Stimulated activated effector memory CD8-positive, alpha-beta T cell treated with anti-CD3 and anti-CD28 coated beads, Interleukin-12 subunit alpha, Interleukin-12 subunit beta, amount 100 ng/mL, for 72 hours (primary cell): ENCODE data around the gene LRMDA.
A peak's percentile ranks its signal among the peaks of the same experiment; 100 is the strongest.

Source experiments
- ATAC-seq: fragments of 150-1000 bp; cut with Tn5 transposase; 2 replicates; pipeline ENCODE4 v1.10.0; 2021
- DNase-seq, 2 donors: peaks; one replicate each; pipeline ENCODE4 v3.0.0; 2021 to 2022; ENCODE audit warnings: low spot score in 2 of 2
- H3K27ac Mint-ChIP-seq: one replicate; pipeline ENCODE4 v1.8.0; 2022; ENCODE audit warnings: mild to moderate bottlenecking, mixed read lengths
- H3K36me3 Mint-ChIP-seq: one replicate; pipeline ENCODE4 v1.8.0; 2022; ENCODE audit warnings: mild to moderate bottlenecking, mixed read lengths
- H3K4me1 Mint-ChIP-seq: one replicate; pipeline ENCODE4 v1.8.0; 2022; ENCODE audit warnings: mixed read lengths
- H3K4me3 Mint-ChIP-seq: one replicate; pipeline ENCODE4 v1.8.0; 2022; ENCODE audit warnings: mild to moderate bottlenecking, mixed read lengths
- H3K9me3 Mint-ChIP-seq: one replicate; pipeline ENCODE4 v1.8.0; 2022; ENCODE audit warnings: mixed read lengths

The LRMDA gene

DNA sequence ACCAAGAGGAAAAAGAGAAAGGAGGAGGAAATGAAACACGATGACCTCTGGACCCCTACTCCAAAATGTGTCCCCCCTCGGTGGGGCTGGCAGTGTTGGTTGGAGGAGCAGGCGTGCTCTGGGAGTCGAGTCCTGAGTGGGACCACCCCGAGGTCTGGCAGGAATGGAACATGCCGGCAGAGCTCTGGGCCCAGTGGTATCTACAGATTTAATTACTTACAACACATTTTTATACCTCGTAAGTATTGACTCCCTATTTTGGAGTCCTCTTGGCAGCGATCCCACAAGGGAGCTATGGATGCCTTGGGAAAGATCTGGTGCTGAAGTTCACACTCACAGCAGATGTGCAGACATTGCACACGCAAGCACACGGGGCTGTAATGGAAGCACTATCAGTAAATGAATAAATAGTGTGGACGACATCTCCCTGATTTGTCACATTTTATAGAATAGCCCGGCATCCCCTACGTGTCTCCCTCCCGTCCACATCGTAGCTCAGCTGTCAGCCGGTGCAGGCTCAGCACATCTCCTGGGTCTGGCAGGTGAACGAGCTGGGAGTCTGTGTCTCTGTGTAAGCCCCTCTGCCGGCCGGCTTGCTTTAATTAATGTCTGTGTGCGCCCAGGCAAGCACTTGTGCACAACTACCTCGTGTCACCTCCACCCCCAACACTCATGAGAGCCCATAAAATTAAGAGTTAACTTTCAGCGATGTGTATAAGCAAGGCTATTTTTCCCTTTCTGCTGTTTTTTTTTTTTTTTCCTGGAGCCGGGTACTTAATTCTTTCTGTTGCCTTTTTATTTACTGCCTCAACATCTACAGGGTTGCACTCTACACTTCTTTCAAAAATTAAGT lies 603.2 kb downstream of the LRMDA start:
- no peaks in the 10 kb centered on the region for H3K36me3 Mint-ChIP-seq
- no peak for DNase-seq
- ATAC-seq, result no peak
- H3K9me3 Mint-ChIP-seq, result no peaks in the 10 kb centered on the region
- H3K27ac Mint-ChIP-seq, result no peak overlapping the region
- H3K4me1 Mint-ChIP-seq, result no peaks in the 10 kb centered on the region
- no peak overlapping the region for H3K4me3 Mint-ChIP-seq

DNA sequence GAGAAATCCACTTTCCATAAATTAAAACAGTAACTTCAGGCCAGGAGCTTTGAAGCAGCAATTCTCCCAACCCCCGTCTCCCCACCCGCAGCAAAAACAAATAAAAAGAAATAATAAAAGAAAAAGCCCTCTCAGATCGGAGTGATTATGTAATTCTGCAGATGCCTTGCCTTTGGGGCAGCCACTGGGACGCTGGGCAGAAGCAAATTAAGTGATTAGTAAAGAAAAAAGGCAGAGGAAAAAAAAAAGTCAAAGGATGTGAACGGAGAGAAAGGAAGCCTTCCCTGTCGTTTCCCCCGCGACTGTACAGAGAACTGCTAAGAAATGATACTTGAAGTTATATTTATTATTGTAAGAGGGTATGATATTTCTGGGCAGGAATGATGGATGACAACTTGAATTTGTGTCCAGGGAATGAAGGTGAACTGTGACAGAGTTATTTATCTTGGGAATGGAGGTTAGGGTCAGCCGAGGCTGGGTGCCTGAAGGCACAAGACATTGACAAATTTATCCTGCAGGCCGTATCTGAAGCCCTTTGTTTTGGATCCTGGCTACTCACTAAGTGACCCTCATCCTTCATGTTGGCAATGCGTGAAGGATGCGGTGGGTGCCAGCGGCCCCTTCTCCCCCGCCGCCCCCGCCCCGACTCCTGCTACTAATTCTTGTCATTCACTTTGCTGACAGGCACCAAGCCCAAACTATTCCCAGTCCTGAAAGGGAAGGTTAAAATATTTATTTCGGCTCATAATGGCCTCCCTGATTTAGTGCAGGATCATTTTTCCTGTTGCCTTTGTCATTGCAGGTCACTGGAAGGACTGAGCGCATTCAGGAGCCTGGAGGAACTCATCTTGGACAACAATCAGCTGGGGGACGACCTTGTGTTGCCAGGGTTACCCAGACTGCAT lies 604.0 kb downstream of the LRMDA start:
- Mint-ChIP-seq H3K4me3 (no peak overlapping the region), H3K36me3 (no peaks in the 10 kb centered on the region), H3K27ac (no peak overlapping the region), H3K9me3 (no peaks in the 10 kb centered on the region), H3K4me1 (no peaks in the 10 kb centered on the region)
- no peak for ATAC-seq
- no peak for DNase-seq

DNA sequence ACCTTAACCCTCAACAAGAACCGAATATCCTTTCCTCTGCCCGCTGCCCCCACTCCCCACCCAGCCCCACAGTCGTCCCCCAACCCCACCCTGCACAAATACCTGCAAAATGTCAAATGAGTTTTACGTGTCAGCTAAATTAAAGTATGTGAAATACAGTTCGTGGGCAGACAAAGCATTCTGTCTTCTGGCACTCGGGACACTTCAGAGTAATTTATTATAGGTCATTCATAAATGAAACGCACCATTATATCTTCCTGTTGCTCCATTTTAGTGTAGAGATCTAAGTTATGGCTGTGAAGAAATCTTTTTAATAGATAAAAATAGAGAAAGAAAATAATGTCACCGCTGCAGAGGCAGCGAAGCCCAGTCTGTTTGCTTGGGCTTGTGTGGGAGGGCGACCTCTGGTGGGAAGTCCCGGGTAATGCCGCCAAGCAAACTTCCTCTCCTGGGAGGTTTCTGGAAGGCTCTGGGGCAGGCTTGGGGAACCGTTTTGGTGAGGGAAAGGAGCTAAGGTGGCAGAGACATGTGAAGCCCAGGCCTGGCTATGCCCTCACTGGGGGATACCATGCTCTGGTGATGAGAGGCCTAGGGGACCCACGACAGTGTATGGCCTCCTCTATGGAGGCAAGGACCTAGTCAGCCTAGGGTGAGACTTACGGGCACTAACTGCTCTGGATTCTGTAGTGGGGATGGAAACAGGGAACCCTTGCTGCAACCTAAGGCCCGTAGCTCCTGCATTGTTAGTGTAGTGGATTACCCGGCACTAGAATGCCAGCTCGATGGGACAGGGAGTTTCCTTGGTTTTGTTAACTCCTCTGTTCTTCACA lies 604.9 kb downstream of the LRMDA start:
- ATAC-seq (no peak), DNase-seq (peak in 1 of 2 donors; percentile 55)
- no peaks in the 10 kb centered on the region for H3K4me1 Mint-ChIP-seq
- no peaks in the 10 kb centered on the region for H3K9me3 Mint-ChIP-seq
- no peak overlapping the region for H3K4me3 Mint-ChIP-seq
- H3K36me3 Mint-ChIP-seq, result no peaks in the 10 kb centered on the region
- H3K27ac Mint-ChIP-seq, result no peak overlapping the region

DNA sequence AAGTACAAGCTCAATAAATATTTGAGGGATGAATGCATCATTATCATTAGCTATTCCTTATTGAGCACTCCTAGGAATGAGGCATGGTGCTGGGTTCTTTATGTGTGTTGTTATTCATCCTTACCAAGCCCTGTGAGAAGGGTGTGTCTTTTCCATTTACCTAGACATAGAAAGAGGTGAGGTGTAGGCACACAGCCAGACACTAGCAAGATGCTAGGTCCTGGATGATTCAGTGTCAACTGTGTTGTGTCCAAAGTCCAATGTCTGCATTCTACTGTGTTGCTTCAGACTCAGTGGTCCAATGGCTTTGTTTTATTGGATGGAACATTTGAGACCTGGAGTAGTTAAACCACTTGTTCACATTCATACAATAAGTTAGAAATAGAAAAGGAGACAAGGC lies 605.5 kb downstream of the LRMDA start:
- H3K4me1 Mint-ChIP-seq, result no peaks in the 10 kb centered on the region
- ATAC-seq, result no peak
- no peak for DNase-seq
- H3K9me3 Mint-ChIP-seq, result no peaks in the 10 kb centered on the region
- H3K27ac Mint-ChIP-seq, result no peak overlapping the region
- H3K36me3 Mint-ChIP-seq, result no peaks in the 10 kb centered on the region
- H3K4me3 Mint-ChIP-seq, result no peak overlapping the region

DNA sequence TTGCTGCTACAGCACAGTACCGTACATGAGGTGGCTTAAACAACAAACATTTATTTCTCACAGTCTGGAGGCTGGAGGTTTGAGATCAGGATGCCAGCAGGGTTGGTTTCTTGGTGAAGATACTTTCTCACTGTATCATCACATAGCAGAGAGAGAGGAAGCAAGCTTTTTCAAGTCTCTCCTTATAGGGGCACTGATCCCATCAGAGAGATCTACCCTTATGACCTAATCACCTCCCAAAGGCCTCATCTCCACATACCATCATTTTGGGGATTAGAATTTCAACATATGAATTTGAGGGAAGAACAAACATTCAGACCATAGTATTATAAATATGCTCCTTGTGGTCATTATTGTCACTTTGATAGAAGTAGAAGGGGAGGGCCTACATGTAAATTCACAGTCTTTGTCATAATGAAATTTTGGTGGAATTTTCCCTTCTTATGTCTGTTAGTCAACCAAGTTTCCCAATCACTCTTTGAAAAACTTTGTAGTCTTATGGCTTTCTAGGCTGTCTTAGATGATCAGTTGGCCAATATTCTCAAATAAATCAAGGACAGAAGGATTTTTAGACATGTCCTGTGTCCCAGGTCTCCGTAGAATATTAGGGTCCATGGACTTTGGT lies 606.2 kb downstream of the LRMDA start:
- Mint-ChIP-seq H3K9me3 (no peaks in the 10 kb centered on the region), H3K27ac (no peak overlapping the region), H3K4me3 (no peak overlapping the region), H3K36me3 (no peaks in the 10 kb centered on the region), H3K4me1 (no peaks in the 10 kb centered on the region)
- no peak for ATAC-seq
- DNase-seq, result no peak

DNA sequence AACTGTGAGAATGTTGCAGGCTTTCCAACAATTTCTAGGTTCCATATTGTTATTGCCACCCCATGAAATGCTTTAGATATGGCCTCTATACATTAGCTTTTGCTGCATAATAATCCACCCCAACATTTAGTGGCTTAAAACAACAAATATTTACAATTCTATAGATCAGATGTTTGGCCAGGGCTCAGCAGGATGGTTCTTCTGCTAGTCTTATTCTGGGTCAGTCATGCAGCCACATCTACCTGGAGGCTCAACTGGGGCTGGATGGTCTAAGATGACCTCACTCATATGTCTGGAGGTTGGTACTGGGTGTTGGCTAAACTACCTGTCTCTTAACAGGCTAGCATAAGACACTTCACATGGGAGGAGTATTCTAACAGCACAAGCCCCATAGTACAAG lies 607.3 kb downstream of the LRMDA start:
- ATAC-seq (no peak), DNase-seq (no peak)
- no peak overlapping the region for H3K27ac Mint-ChIP-seq
- H3K4me1 Mint-ChIP-seq, result no peaks in the 10 kb centered on the region
- H3K4me3 Mint-ChIP-seq, result no peak overlapping the region
- H3K36me3 Mint-ChIP-seq, result no peaks in the 10 kb centered on the region
- H3K9me3 Mint-ChIP-seq, result no peaks in the 10 kb centered on the region

DNA sequence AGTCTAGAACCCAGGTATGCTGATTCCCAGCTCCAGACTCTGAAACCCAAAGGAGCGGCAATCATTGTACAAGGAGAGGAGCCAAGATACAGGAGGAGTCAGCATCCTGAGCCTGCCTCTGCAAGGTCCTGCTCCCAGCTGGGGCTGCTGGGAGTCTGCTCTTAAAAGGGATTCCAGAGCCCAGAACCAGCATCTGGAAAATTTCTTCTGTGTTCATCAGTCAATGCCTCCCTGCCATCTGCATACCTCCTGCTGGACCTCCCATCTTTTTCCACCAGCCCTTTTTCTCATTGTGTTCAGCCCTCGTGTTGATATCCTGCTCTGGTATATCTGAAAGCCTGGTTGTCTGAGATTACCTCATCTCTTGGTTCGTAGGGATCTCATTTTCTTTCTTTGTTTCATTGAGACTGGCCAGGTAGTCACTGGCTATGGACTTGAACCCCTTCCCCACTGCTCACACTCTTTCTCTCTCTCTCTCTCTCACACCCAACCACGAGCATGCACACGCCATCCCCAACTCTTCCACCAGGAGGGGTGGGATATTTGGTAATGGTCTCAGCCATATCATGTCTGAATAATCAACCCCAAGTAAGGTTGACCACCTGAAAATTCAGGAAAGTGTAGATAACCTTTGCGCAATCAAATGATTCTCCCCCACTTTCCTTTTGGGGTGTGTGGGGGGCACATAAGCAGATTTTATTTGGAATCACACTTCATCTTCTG lies 608.8 kb downstream of the LRMDA start:
- ATAC-seq (no peak), DNase-seq (no peak)
- Mint-ChIP-seq H3K27ac (no peak overlapping the region), H3K4me3 (no peak overlapping the region), H3K36me3 (no peaks in the 10 kb centered on the region), H3K4me1 (no peaks in the 10 kb centered on the region), H3K9me3 (peaks cover 1% of the 10 kb centered on the region)

DNA sequence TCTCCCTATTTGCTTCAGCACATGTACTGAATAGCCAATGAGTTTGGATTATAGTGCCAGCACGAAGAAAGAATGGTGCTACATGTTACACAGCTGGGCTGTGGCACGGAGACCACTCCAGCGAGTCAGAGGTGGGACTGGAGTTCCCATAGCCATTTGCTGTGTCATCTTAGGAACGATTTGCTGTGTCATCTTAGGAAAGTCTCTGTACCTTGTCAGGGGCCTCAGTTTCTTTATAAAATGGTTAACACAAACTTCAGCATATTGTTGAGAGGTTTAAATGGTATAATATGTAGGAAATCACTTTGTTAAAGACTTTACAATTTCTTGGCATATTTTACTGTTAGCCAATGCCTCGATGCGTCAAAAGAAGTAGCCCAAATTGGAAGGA lies 609.4 kb downstream of the LRMDA start:
- DNase-seq, result no peak
- no peak overlapping the region for H3K27ac Mint-ChIP-seq
- H3K9me3 Mint-ChIP-seq, result peaks cover 3% of the 10 kb centered on the region
- H3K4me3 Mint-ChIP-seq, result no peak overlapping the region
- no peaks in the 10 kb centered on the region for H3K4me1 Mint-ChIP-seq
- H3K36me3 Mint-ChIP-seq, result no peaks in the 10 kb centered on the region
- no peak for ATAC-seq

DNA sequence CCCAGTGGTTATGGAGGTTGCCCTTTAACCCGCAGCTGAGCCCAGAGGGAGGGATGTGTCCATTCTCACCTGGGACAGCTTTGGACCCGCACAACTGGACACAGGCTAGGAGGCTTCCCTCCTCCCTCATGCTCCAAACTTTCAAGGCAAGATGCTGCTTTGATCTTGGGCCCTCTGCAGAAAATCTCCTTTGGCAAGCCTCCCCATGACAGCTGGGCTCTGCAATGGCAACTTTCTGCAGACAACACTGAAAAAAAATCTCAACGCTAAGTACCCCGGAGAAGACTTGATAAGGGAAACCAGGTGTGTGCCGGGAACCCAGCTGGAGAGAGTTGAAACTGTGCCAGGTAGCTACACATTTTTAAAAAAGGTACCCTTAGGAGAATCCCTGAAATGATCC lies 610.1 kb downstream of the LRMDA start:
- H3K36me3 Mint-ChIP-seq, result no peaks in the 10 kb centered on the region
- H3K9me3 Mint-ChIP-seq, result peaks cover 3% of the 10 kb centered on the region
- no peak for DNase-seq
- no peak for ATAC-seq
- H3K4me3 Mint-ChIP-seq, result no peak overlapping the region
- no peak overlapping the region for H3K27ac Mint-ChIP-seq
- no peaks in the 10 kb centered on the region for H3K4me1 Mint-ChIP-seq

DNA sequence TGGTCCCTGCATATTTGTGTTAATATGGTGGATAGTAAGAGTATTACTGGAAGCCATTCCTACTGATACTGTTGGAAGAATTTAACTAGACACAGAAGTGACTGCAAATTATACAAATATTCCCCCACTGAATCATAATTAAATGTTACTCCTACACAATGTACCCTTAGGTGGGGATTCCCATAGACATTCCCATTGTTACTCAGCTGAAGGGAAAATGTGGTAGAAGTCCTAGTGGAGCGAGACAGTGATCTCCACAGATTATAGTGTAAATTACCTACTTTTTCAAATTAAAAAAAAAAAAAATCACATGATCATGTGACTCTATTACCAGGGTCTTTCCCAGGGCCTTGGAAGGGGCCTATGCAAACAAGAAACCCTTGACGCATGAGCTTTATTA lies 611.8 kb downstream of the LRMDA start:
- Mint-ChIP-seq H3K36me3 (no peaks in the 10 kb centered on the region), H3K9me3 (peaks cover 3% of the 10 kb centered on the region), H3K4me3 (no peak overlapping the region), H3K4me1 (no peaks in the 10 kb centered on the region), H3K27ac (no peak overlapping the region)
- ATAC-seq, result no peak
- DNase-seq, result no peak

DNA sequence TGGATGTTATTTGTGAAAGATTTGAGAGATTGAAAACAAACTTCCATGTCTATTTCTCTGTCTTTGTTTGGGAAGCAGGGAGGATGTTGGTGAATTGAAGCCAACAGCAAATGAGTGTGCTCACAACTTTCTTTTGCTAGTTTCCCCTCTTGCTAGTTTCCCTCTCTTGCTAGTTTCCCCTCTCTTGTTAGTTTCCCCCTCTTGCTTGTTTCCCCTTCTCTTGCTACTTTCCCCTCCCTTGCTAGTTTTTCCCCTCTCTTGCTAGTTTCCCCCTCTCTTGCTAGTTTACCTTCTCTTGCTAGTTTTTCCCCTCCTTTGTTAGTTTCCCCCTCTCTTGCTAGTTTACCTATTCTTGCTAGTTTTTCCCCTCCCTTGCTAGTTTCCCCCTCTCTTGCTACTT lies 613.3 kb downstream of the LRMDA start:
- DNase-seq (no peak), ATAC-seq (no peak)
- H3K4me3 Mint-ChIP-seq, result no peak overlapping the region
- no peaks in the 10 kb centered on the region for H3K4me1 Mint-ChIP-seq
- peaks cover 3% of the 10 kb centered on the region for H3K9me3 Mint-ChIP-seq
- no peak overlapping the region for H3K27ac Mint-ChIP-seq
- no peaks in the 10 kb centered on the region for H3K36me3 Mint-ChIP-seq

DNA sequence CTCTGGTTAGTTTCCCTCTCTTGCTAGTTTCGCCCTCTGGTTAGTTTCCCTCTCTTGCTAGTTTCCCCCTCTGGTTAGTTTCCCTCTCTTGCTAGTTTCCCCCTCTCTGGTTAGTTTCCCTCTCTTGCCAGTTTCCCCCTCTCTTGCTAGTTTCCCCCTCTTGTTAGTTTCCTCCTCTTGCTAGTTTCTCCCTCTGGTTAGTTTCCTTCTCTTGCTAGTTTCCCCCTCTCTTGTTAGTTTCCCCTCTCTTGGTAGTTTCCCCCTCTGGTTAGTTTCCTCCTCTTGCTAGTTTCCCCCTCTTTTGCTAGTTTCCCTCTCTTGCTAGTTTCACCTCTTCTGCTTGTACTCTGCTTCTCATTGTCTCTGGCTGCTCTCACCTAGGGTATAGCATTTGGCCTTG lies 613.8 kb downstream of the LRMDA start:
- DNase-seq, result no peak
- Mint-ChIP-seq H3K4me3 (no peak overlapping the region), H3K27ac (no peak overlapping the region), H3K9me3 (peaks cover 3% of the 10 kb centered on the region), H3K4me1 (no peaks in the 10 kb centered on the region), H3K36me3 (no peaks in the 10 kb centered on the region)
- no peak for ATAC-seq

DNA sequence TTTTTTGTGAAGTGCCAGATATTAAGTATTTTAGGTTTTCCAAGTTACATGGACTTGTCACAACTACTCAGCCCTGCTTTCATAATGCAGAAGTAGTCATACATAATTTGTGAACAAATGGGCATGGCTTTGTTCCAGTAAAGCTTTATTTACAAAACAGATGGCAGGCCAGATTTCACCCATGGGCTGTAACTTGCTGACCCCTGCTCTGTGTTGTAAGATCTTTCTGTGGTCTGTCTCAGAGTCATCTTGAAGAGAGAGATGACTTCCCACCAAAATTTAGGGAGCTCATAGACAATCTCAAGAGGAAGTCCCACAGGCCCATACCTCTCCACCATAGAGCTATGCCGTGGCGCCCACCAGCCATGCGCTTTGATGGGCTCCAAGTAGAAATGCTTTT lies 616.1 kb downstream of the LRMDA start:
- no peaks in the 10 kb centered on the region for H3K36me3 Mint-ChIP-seq
- peaks cover 3% of the 10 kb centered on the region for H3K9me3 Mint-ChIP-seq
- no peak overlapping the region for H3K27ac Mint-ChIP-seq
- no peak for ATAC-seq
- no peak overlapping the region for H3K4me3 Mint-ChIP-seq
- H3K4me1 Mint-ChIP-seq, result no peaks in the 10 kb centered on the region
- DNase-seq, result no peak

DNA sequence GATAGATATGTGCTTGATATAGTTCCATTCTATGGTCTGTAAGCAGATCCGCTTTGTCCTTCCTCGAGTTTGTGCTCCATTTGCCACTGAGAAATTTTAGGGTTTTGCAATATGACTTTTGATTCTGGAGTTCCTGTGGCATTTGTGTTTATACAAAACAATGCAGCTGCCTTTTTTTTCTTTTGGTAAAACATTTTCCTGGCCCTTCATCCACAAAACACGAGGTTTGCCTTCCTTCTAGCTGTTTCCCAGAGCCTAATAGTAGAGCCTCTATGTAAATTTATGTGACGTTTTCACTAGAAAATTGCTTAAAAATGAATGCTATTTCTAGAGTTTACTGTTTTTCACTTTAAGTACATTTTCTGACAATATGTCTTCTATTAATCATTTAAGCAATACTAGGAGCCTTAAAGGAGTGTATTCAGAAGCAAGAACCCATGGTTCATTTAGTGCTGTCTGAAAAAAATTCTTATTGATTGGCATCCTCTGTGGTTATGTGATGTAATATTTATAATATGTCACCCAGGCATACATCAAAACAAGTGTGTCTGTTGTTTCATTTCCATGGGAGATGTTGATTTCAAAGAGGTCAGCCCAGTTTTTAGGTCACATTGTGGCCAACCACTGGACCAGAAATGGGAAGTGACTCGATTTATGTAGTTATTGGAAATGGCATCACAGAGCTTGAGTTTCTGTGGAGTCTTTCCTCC lies 618.3 kb downstream of the LRMDA start:
- no peaks in the 10 kb centered on the region for H3K4me1 Mint-ChIP-seq
- H3K36me3 Mint-ChIP-seq, result no peaks in the 10 kb centered on the region
- peaks cover 3% of the 10 kb centered on the region for H3K9me3 Mint-ChIP-seq
- H3K27ac Mint-ChIP-seq, result no peak overlapping the region
- H3K4me3 Mint-ChIP-seq, result no peak overlapping the region
- no peak for DNase-seq
- ATAC-seq, result no peak
